Activated CD8-positive, alpha-beta T cell treated with anti-CD3 and anti-CD28 coated beads for 36 hours (primary cell): Measurements from ENCODE around the gene ACTN1. TPM values are rescaled to one million over a fixed set of nuclear protein-coding genes. Genes with fewer than 3 reads are reported as not detected.

Source experiments
- ATAC-seq: fragments of 200-7000 bp; cut with Tn5 transposase; one replicate; pipeline ENCODE4 v1.10.0; 2021; ENCODE audit warnings: mild to moderate bottlenecking, moderate library complexity
- CTCF ChIA-PET: fragments of 350-600 bp; sonication (Branson Sonifier 250); formaldehyde crosslinking; loops from one replicate; lab custom pipeline; 2021; ENCODE audit warnings: antibody characterized with exemption; lab: Charles Lee
- POLR2A ChIA-PET: fragments of 350-600 bp; sonication (Branson Sonifier 250); formaldehyde crosslinking; loops from one replicate; lab custom pipeline; 2021; ENCODE audit warnings: antibody characterized with exemption; lab: Charles Lee
- DNase-seq: peaks from one replicate; pipeline ENCODE4 v3.0.0-alpha.2; 2020
- H3K27ac Mint-ChIP-seq: one replicate; pipeline ENCODE4 v1.8.0; 2021; ENCODE audit warnings: mild to moderate bottlenecking, mixed read lengths
- H3K27me3 Mint-ChIP-seq: one replicate; pipeline ENCODE4 v1.8.0; 2021; ENCODE audit warnings: mixed read lengths
- H3K36me3 Mint-ChIP-seq: one replicate; pipeline ENCODE4 v1.8.0; 2021; ENCODE audit warnings: low read depth, mixed read lengths
- H3K4me1 Mint-ChIP-seq: one replicate; pipeline ENCODE4 v1.8.0; 2021; ENCODE audit warnings: low read depth, mixed read lengths
- H3K4me3 Mint-ChIP-seq: one replicate; pipeline ENCODE4 v1.8.0; 2021; ENCODE audit warnings: mild to moderate bottlenecking, moderate library complexity, mixed read lengths
- H3K9me3 Mint-ChIP-seq: one replicate; pipeline ENCODE4 v1.8.0; 2021; ENCODE audit warnings: mixed read lengths
- CTCF ChIP-seq: fragments of 200-600 bp; IDR thresholded peaks from one replicate; pipeline ENCODE4 v1.8.0; 2022; ENCODE audit warnings: antibody characterized with exemption, mild to moderate bottlenecking
- intact Hi-C: fragments of 100-400 bp; cut with micrococcal nuclease; formaldehyde crosslinking; loops from one replicate; pipeline ENCODE4 v1.10.0; 2022
- total RNA-seq, 2 experiments: library from RNA; stranded (reverse); gene quantifications; one replicate each; pipeline ENCODE4 v1.2.3, GENCODE V29; 2021

Gene ACTN1
- total RNA-seq, 2 experiments from 2014 or later = 214 TPM

- Mint-ChIP-seq H3K4me1 (peaks cover 33% of the 10 kb centered on the region), H3K36me3 (peaks cover 68% of the 10 kb centered on the region), H3K27ac (peak overlapping the region; percentile 57), H3K9me3 (no peaks in the 10 kb centered on the region), H3K4me3 (no peak overlapping the region), H3K27me3 (no peaks in the 10 kb centered on the region)
- intact Hi-C loops = no loop called here
- no peak for TF ChIP-seq CTCF
- ChIA-PET CTCF (interaction anchor here (1.5 to 2.1 kb wide), 2 partner anchors 8 to 9 kb away, joined by 3 to 12 read pairs; no protein-coding TSS in a partner anchor), POLR2A (interaction anchor here (1.0 kb wide), 1 partner anchor 11 kb away, joined by 3 read pairs; no protein-coding TSS in a partner anchor)
- DNase-seq (no peak), ATAC-seq (no peak)
These were observed 76.7 kb downstream of the ACTN1 start for GRCh38 chr14:68902357-68902756.

GRCh38 chr14:68899033-68899603, 80.0 kb downstream of the ACTN1 start:
- ChIA-PET CTCF (no interaction called here), POLR2A (interaction anchor here (1.0 to 1.5 kb wide), 3 partner anchors 13 to 166 kb away, joined by 3 to 4 read pairs (median 3); no protein-coding TSS in a partner anchor)
- no peak for TF ChIP-seq CTCF
- Mint-ChIP-seq H3K4me3 (no peak overlapping the region), H3K27me3 (no peaks in the 10 kb centered on the region), H3K4me1 (peaks cover 47% of the 10 kb centered on the region), H3K27ac (peak overlapping the region; percentile 72), H3K9me3 (no peaks in the 10 kb centered on the region), H3K36me3 (peaks cover 58% of the 10 kb centered on the region)
- ATAC-seq = peak; percentile 43
- DNase-seq = peak; percentile 22
- intact Hi-C loops = no loop called here

GRCh38 chr14:68898248-68899032, 80.7 kb downstream of the ACTN1 start:
- ChIA-PET POLR2A (interaction anchor here (0.7 to 1.5 kb wide), 4 partner anchors 13 to 256 kb away, joined by 3 to 4 read pairs (median 4); no protein-coding TSS in a partner anchor), CTCF (interaction anchor here (1.0 to 4.6 kb wide), 4 partner anchors 11 to 81 kb away, joined by 3 to 26 read pairs (median 8); no protein-coding TSS in a partner anchor)
- H3K27ac Mint-ChIP-seq = peak overlapping the region; percentile 79
- peaks cover 55% of the 10 kb centered on the region for H3K36me3 Mint-ChIP-seq
- no peaks in the 10 kb centered on the region for H3K27me3 Mint-ChIP-seq
- peaks cover 47% of the 10 kb centered on the region for H3K4me1 Mint-ChIP-seq
- H3K9me3 Mint-ChIP-seq = no peaks in the 10 kb centered on the region
- DNase-seq = peak; percentile 11
- no peak overlapping the region for H3K4me3 Mint-ChIP-seq
- intact Hi-C loops = no loop called here
- ATAC-seq = peak; percentile 31
- TF ChIP-seq CTCF = no peak

- intact Hi-C loops = no loop called here
- no peak overlapping the region for H3K4me3 Mint-ChIP-seq
- peaks cover 47% of the 10 kb centered on the region for H3K4me1 Mint-ChIP-seq
- peak overlapping the region; percentile 79 for H3K27ac Mint-ChIP-seq
- TF ChIP-seq CTCF = no peak
- POLR2A ChIA-PET = interaction anchor here (1.1 to 1.5 kb wide), 3 partner anchors 12 to 256 kb away, joined by 3 to 4 read pairs (median 3); no protein-coding TSS in a partner anchor
- ATAC-seq = no peak
- no peak for DNase-seq
- CTCF ChIA-PET = interaction anchor here (0.8 to 4.6 kb wide), 6 partner anchors 8 to 210 kb away, joined by 3 to 26 read pairs (median 4); no protein-coding TSS in a partner anchor
- peaks cover 55% of the 10 kb centered on the region for H3K36me3 Mint-ChIP-seq
- H3K27me3 Mint-ChIP-seq = no peaks in the 10 kb centered on the region
- no peaks in the 10 kb centered on the region for H3K9me3 Mint-ChIP-seq
These were observed 81.4 kb downstream of the ACTN1 start for GRCh38 chr14:68897559-68898155.
